Body of pancreas (tissue), 4 donors: ENCODE data around the gene CHIT1.

ENCODE experiments used
- POLR2A ChIP-seq, 3 donors: fragments of 450-650 bp; IDR thresholded peaks; one replicate each; pipeline ENCODE4 v1.6.1; 2016; ENCODE audit warnings: antibody characterized with exemption in 3 of 3, mild to moderate bottlenecking in 2 of 3
- TF ChIP-seq, protein P1 (sequence below), 7 experiments: fragments of 450-650 bp in 4 of 7; fragments of 200-600 bp in 3 of 7; sonication (generic) in 3 of 7; IDR thresholded peaks; one replicate each; pipeline ENCODE4 v1.5.1; 2016 to 2019; ENCODE audit warnings: antibody characterized with exemption in 7 of 7

DNA sequence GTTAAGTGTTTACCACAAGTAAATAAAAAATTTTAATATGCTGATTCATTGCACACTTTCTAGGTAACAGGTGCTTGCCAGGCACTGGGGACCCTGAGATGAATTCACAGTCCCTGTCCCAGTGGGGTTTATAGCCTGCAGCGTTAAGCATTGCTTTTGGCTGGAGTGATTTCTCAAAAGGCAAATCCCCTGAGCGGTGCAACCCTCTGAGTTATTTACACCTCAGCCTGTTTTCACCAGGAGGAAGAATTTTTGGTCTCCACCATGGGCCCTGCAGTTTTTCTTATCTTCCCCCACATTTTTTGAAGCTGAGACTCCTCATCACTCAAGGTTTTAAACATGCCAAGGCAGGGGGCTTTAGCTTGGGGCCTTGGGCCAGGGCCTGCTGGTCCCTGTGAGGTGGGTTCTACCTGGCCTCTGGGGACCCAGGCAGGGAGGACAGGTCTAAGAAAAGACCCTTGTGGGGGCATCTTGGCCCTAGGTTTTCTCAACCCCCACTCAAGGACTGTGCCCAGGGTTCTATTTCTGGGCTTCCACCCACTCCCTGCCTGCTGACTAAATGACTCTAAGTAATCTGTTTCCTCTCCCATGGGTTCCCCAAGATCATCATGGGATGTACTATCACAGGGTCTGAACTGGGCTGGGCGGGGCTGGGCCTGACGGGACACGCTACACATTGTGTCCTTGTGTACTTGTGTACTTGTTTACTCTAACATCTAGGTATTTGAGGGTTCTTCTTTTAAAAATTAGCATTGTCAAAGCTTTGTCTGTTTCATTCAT, 10.2 kb upstream of the CHIT1 start:
- TF ChIP-seq, protein P1, sequence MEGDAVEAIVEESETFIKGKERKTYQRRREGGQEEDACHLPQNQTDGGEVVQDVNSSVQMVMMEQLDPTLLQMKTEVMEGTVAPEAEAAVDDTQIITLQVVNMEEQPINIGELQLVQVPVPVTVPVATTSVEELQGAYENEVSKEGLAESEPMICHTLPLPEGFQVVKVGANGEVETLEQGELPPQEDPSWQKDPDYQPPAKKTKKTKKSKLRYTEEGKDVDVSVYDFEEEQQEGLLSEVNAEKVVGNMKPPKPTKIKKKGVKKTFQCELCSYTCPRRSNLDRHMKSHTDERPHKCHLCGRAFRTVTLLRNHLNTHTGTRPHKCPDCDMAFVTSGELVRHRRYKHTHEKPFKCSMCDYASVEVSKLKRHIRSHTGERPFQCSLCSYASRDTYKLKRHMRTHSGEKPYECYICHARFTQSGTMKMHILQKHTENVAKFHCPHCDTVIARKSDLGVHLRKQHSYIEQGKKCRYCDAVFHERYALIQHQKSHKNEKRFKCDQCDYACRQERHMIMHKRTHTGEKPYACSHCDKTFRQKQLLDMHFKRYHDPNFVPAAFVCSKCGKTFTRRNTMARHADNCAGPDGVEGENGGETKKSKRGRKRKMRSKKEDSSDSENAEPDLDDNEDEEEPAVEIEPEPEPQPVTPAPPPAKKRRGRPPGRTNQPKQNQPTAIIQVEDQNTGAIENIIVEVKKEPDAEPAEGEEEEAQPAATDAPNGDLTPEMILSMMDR (IDR thresholded peaks at IDR 0.05): no peak
- no peak for TF ChIP-seq POLR2A (IDR thresholded peaks at IDR 0.05)
